ENCODE data around the gene HSDL1.
A peak's percentile ranks its signal among the peaks of the same experiment; 100 is the strongest.

Gene HSDL1

GRCh38 chr16:84175350-84176081 is 30.5 kb upstream of the HSDL1 start:
- peak; percentile 75 for TF ChIP-seq CTCF (IDR thresholded peaks at IDR 0.05; ENCODE audit: extremely low read depth, missing control alignments)
- DNase-seq (ENCODE audit: low spot score) = peak; percentile 66

GRCh38 chr16:84174396-84174795 is 29.4 kb upstream of the HSDL1 start:
- DNase-seq (ENCODE audit: low spot score) = no peak
- no peak for TF ChIP-seq CTCF (IDR thresholded peaks at IDR 0.05; ENCODE audit: extremely low read depth, missing control alignments)

- no peak for DNase-seq (ENCODE audit: low spot score)
- no peak for TF ChIP-seq CTCF (IDR thresholded peaks at IDR 0.05; ENCODE audit: extremely low read depth, missing control alignments)
Measured at GRCh38 chr16:84169765-84170310, 24.9 kb upstream of the HSDL1 start.

GRCh38 chr16:84166796-84167695 is 22.1 kb upstream of the HSDL1 start:
- DNase-seq (ENCODE audit: low spot score) = no peak
- TF ChIP-seq CTCF (IDR thresholded peaks at IDR 0.05; ENCODE audit: extremely low read depth, missing control alignments) = no peak

GRCh38 chr16:84165746-84166145 is 20.8 kb upstream of the HSDL1 start:
- no peak for TF ChIP-seq CTCF (IDR thresholded peaks at IDR 0.05; ENCODE audit: extremely low read depth, missing control alignments)
- no peak for DNase-seq (ENCODE audit: low spot score)

- no peak for DNase-seq (ENCODE audit: low spot score)
- no peak for TF ChIP-seq CTCF (IDR thresholded peaks at IDR 0.05; ENCODE audit: extremely low read depth, missing control alignments)
Measured at GRCh38 chr16:84161801-84162200, 16.8 kb upstream of the HSDL1 start.

GRCh38 chr16:84161037-84161436 is 16.1 kb upstream of the HSDL1 start:
- no peak for TF ChIP-seq CTCF (IDR thresholded peaks at IDR 0.05; ENCODE audit: extremely low read depth, missing control alignments)
- no peak for DNase-seq (ENCODE audit: low spot score)

All from GM20000 (cell line).